ENCODE measurements around the gene PRSS21. TPM values are rescaled to one million over a fixed set of nuclear protein-coding genes. Genes with fewer than 3 reads are reported as not detected.

Gene PRSS21
- total RNA-seq, 1 experiment from 2014 or later, result 1.5 TPM

DNA sequence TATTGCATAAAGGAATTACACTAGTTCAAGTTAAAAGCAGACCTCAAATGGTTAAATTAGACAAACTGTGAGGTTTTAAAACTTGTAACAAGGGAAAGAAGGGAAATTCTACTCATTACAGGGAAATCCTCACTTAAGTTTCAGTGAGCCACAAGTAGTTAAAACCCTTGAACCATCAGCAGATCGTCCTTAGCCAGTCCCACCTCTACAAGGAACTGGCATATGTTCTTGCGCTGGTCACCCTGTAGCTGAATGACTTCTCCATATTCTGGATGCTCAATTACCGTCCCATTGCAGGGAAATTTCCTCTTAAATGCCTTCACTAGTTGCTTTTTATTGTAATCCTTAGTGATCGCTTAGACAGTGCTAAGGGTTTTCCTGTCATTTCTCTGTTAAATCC, 5.5 kb downstream of the PRSS21 start (continued):
- TF ChIP-seq, protein P1, sequence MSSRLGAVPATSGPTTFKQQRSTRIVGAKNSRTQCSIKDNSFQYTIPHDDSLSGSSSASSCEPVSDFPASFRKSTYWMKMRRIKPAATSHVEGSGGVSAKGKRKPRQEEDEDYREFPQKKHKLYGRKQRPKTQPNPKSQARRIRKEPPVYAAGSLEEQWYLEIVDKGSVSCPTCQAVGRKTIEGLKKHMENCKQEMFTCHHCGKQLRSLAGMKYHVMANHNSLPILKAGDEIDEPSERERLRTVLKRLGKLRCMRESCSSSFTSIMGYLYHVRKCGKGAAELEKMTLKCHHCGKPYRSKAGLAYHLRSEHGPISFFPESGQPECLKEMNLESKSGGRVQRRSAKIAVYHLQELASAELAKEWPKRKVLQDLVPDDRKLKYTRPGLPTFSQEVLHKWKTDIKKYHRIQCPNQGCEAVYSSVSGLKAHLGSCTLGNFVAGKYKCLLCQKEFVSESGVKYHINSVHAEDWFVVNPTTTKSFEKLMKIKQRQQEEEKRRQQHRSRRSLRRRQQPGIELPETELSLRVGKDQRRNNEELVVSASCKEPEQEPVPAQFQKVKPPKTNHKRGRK (CRISPR knock-in tag; IDR thresholded peaks at IDR 0.05; ENCODE audit: borderline replicate concordance), result no peak
- TF ChIP-seq, protein P2, sequence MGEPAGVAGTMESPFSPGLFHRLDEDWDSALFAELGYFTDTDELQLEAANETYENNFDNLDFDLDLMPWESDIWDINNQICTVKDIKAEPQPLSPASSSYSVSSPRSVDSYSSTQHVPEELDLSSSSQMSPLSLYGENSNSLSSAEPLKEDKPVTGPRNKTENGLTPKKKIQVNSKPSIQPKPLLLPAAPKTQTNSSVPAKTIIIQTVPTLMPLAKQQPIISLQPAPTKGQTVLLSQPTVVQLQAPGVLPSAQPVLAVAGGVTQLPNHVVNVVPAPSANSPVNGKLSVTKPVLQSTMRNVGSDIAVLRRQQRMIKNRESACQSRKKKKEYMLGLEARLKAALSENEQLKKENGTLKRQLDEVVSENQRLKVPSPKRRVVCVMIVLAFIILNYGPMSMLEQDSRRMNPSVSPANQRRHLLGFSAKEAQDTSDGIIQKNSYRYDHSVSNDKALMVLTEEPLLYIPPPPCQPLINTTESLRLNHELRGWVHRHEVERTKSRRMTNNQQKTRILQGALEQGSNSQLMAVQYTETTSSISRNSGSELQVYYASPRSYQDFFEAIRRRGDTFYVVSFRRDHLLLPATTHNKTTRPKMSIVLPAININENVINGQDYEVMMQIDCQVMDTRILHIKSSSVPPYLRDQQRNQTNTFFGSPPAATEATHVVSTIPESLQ (CRISPR knock-in tag; IDR thresholded peaks at IDR 0.05), result no peak
- TF ChIP-seq SMAD3 (CRISPR knock-in tag; IDR thresholded peaks at IDR 0.05; ENCODE audit: borderline replicate concordance) (no peak), ETV6 (CRISPR knock-in tag; IDR thresholded peaks at IDR 0.05) (no peak), ESRRA (CRISPR knock-in tag; IDR thresholded peaks at IDR 0.05; ENCODE audit: borderline replicate concordance) (no peak)
- TF ChIP-seq, protein P3, sequence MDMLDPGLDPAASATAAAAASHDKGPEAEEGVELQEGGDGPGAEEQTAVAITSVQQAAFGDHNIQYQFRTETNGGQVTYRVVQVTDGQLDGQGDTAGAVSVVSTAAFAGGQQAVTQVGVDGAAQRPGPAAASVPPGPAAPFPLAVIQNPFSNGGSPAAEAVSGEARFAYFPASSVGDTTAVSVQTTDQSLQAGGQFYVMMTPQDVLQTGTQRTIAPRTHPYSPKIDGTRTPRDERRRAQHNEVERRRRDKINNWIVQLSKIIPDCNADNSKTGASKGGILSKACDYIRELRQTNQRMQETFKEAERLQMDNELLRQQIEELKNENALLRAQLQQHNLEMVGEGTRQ (CRISPR knock-in tag; IDR thresholded peaks at IDR 0.05), result no peak

DNA sequence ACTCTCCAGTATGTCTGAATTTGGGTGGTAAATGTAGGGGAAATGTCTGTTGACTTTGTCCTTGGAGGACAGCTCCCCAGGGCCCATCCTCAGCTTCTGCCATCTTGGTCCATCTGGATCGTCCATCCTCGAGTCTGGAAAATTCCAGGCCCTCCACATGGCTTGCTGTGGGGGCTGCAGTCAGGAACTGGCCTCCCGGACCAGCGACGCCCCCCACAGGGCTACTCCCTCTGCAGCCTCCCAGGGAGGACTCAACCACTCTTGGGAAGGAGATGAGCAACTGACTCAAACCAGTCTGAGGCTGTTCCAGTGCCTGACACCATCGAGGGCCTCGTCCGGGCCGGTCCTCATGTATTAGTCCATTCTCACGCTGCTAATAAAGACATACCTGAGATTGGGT, 7.6 kb downstream of the PRSS21 start:
- ATAC-seq (no peak), DNase-seq (ENCODE audit: low spot score) (no peak)
- Mint-ChIP-seq H3K27ac (no peak overlapping the region), H3K36me3 (no peaks in the 10 kb centered on the region), H3K4me3 (no peak overlapping the region), H3K4me1 (no peaks in the 10 kb centered on the region), H3K9me3 (no peaks in the 10 kb centered on the region), H3K27me3 (ENCODE audit: low read depth) (no peaks in the 10 kb centered on the region)
- TF ChIP-seq ZNF219 (CRISPR knock-in tag; IDR thresholded peaks at IDR 0.05; ENCODE audit: borderline replicate concordance), result no peak
- ChIA-PET CTCF (interaction anchor here (1.9 to 2.0 kb wide), 2 partner anchors 14 to 43 kb away, joined by 6 to 13 read pairs; no protein-coding TSS in a partner anchor), POLR2A (no interaction called here)

DNA sequence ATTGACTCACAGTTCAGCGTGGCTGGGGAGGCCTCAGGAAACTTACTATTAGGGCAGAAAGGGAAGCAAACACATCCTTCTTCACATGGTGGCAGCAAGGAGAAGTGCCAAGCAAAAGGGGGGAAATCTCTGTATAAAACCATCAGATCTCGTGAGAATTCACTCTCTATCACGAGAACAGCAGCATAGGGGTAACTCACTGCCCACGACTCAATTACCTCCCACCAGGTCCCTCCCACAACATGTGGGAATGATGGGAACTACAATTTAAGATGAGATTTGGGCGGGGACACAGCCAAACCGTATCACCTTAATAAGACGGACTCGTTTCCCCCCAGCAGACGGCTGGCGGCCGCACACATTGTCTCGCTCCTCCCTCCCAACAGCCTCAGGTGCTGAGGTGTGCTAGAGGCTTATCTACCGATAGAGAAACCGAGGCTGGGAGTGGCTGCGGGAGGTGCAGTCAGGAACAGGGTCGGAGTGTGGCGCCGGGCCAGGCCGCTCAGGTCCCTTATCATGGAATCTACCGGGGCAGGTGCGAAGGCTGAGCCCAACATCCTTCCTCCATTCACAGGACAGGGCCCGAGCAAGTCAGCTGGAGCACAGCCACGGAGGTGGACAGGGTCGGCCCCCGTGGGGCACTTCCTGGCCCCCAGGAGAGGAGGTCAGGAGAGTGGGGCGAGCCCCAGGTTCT, 8.2 kb downstream of the PRSS21 start:
- Mint-ChIP-seq H3K27ac (no peak overlapping the region), H3K4me3 (no peak overlapping the region), H3K4me1 (no peaks in the 10 kb centered on the region), H3K36me3 (no peaks in the 10 kb centered on the region), H3K9me3 (no peaks in the 10 kb centered on the region), H3K27me3 (ENCODE audit: low read depth) (no peaks in the 10 kb centered on the region)
- ATAC-seq (no peak), DNase-seq (ENCODE audit: low spot score) (no peak)
- no peak for TF ChIP-seq TCF7 (CRISPR knock-in tag; IDR thresholded peaks at IDR 0.05; ENCODE audit: low read depth)
- TF ChIP-seq ZNF121 (CRISPR knock-in tag; IDR thresholded peaks at IDR 0.05), result no peak
- TF ChIP-seq, protein P4, sequence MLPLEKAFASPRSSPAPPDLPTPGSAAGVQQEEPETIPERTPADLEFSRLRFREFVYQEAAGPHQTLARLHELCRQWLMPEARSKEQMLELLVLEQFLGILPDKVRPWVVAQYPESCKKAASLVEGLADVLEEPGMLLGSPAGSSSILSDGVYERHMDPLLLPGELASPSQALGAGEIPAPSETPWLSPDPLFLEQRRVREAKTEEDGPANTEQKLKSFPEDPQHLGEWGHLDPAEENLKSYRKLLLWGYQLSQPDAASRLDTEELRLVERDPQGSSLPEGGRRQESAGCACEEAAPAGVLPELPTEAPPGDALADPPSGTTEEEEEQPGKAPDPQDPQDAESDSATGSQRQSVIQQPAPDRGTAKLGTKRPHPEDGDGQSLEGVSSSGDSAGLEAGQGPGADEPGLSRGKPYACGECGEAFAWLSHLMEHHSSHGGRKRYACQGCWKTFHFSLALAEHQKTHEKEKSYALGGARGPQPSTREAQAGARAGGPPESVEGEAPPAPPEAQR (CRISPR knock-in tag; IDR thresholded peaks at IDR 0.05), result no peak
- TF ChIP-seq, protein P5, sequence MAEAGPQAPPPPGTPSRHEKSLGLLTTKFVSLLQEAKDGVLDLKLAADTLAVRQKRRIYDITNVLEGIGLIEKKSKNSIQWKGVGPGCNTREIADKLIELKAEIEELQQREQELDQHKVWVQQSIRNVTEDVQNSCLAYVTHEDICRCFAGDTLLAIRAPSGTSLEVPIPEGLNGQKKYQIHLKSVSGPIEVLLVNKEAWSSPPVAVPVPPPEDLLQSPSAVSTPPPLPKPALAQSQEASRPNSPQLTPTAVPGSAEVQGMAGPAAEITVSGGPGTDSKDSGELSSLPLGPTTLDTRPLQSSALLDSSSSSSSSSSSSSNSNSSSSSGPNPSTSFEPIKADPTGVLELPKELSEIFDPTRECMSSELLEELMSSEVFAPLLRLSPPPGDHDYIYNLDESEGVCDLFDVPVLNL (CRISPR knock-in tag; IDR thresholded peaks at IDR 0.05; ENCODE audit: borderline replicate concordance, low read depth), result no peak
- TF ChIP-seq, protein P6, sequence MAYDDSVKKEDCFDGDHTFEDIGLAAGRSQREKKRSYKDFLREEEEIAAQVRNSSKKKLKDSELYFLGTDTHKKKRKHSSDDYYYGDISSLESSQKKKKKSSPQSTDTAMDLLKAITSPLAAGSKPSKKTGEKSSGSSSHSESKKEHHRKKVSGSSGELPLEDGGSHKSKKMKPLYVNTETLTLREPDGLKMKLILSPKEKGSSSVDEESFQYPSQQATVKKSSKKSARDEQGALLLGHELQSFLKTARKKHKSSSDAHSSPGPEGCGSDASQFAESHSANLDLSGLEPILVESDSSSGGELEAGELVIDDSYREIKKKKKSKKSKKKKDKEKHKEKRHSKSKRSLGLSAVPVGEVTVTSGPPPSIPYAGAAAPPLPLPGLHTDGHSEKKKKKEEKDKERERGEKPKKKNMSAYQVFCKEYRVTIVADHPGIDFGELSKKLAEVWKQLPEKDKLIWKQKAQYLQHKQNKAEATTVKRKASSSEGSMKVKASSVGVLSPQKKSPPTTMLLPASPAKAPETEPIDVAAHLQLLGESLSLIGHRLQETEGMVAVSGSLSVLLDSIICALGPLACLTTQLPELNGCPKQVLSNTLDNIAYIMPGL (CRISPR knock-in tag; IDR thresholded peaks at IDR 0.05), result no peak
- TF ChIP-seq FOXP1 (CRISPR knock-in tag; IDR thresholded peaks at IDR 0.05; ENCODE audit: borderline replicate concordance), result no peak
- TF ChIP-seq ZNF416 (CRISPR knock-in tag; IDR thresholded peaks at IDR 0.05), result no peak
- TF ChIP-seq PRRX2 (CRISPR knock-in tag; IDR thresholded peaks at IDR 0.05), result no peak
- TF ChIP-seq, protein P7, sequence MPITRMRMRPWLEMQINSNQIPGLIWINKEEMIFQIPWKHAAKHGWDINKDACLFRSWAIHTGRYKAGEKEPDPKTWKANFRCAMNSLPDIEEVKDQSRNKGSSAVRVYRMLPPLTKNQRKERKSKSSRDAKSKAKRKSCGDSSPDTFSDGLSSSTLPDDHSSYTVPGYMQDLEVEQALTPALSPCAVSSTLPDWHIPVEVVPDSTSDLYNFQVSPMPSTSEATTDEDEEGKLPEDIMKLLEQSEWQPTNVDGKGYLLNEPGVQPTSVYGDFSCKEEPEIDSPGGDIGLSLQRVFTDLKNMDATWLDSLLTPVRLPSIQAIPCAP (CRISPR knock-in tag; IDR thresholded peaks at IDR 0.05), result no peak
- no peak for TF ChIP-seq FOXK1 (CRISPR knock-in tag; IDR thresholded peaks at IDR 0.05)
- ChIA-PET CTCF (interaction anchor here (0.6 to 1.6 kb wide), 2 partner anchors 14 to 31 kb away, joined by 3 to 5 read pairs; no protein-coding TSS in a partner anchor), POLR2A (no interaction called here)

Data from WTC11 (cell line).